TTC549 (cell line): ENCODE results near the gene PLAAT4.
"Not testable (repeated sequence)": the region's sequence is repeated elsewhere in the genome, so short reads cannot be mapped to it uniquely, and the experiment has no call there.

Experiments
- FAIRE-seq: peaks from 2 replicates; lab custom pipeline; 2012; peaks lifted over from hg19 to GRCh38; lab: Jason Lieb, UNC

The PLAAT4 gene

GRCh38 chr11:63511048-63511748, 25.4 kb upstream of the PLAAT4 start:
- no peak for FAIRE-seq

GRCh38 chr11:63512816-63513215, 23.8 kb upstream of the PLAAT4 start:
- FAIRE-seq, result no peak

- FAIRE-seq, result no peak
These were observed 20.5 kb upstream of the PLAAT4 start for GRCh38 chr11:63516109-63516508.

- FAIRE-seq, result no peak
These were observed 19.5 kb upstream of the PLAAT4 start for GRCh38 chr11:63517156-63517555.

GRCh38 chr11:63518548-63518947, 18.1 kb upstream of the PLAAT4 start:
- no peak for FAIRE-seq

GRCh38 chr11:63520606-63521170, 15.9 kb upstream of the PLAAT4 start:
- no peak for FAIRE-seq

GRCh38 chr11:63521896-63522295, 14.7 kb upstream of the PLAAT4 start:
- no peak for FAIRE-seq

GRCh38 chr11:63523151-63523550, 13.5 kb upstream of the PLAAT4 start:
- FAIRE-seq, result no peak

- FAIRE-seq, result no peak
These were observed 8.9 kb upstream of the PLAAT4 start for GRCh38 chr11:63527667-63528066.

- FAIRE-seq, result not testable (repeated sequence)
These were observed 8.5 kb upstream of the PLAAT4 start for GRCh38 chr11:63528156-63528555.

- FAIRE-seq, result not testable (repeated sequence)
These were observed 7.8 kb upstream of the PLAAT4 start for GRCh38 chr11:63528729-63529278.

- not testable (repeated sequence) for FAIRE-seq
These were observed 7.2 kb upstream of the PLAAT4 start for GRCh38 chr11:63529373-63529772.

- FAIRE-seq, result no peak
These were observed 6.6 kb upstream of the PLAAT4 start for GRCh38 chr11:63530021-63530420.

GRCh38 chr11:63531074-63531792, 5.4 kb upstream of the PLAAT4 start:
- not testable (repeated sequence) for FAIRE-seq

- no peak for FAIRE-seq
These were observed 4.5 kb upstream of the PLAAT4 start for GRCh38 chr11:63532117-63532516.

GRCh38 chr11:63532799-63533475, 3.7 kb upstream of the PLAAT4 start:
- FAIRE-seq, result no peak

- no peak for FAIRE-seq
These were observed 2.5 kb upstream of the PLAAT4 start for GRCh38 chr11:63534076-63534475.

GRCh38 chr11:63534895-63535461, 1.6 kb upstream of the PLAAT4 start:
- FAIRE-seq, result no peak

- no peak for FAIRE-seq
These were observed 874 bp upstream of the PLAAT4 start for GRCh38 chr11:63535734-63536133.

GRCh38 chr11:63537293-63538101, 889 bp downstream of the PLAAT4 start:
- FAIRE-seq, result no peak

- not testable (repeated sequence) for FAIRE-seq
These were observed 5.9 kb downstream of the PLAAT4 start for GRCh38 chr11:63542506-63542905.
